Endothelial cell of umbilical vein (primary cell): ENCODE measurements around the gene PLXND1. TPM values are rescaled to one million over a fixed set of nuclear protein-coding genes. Genes with fewer than 3 reads are reported as not detected.

Experiments used
- BruUV-seq: library from RNA; stranded (reverse); fragments of 400-500 nt; replicated peaks from 2 replicates; lab custom pipeline; 2021; lab: Mats Ljungman, UMichigan
- CTCF ChIA-PET: fragments of 300-600, 350-600 bp; sonication (Branson Sonifier 250); formaldehyde crosslinking; loops from one replicate; lab custom pipeline; 2021; ENCODE audit warnings: antibody characterized with exemption, inconsistent platforms; lab: Charles Lee
- POLR2A ChIA-PET: fragments of 300-600, 350-600 bp; sonication (Branson Sonifier 250); formaldehyde crosslinking; loops from one replicate; lab custom pipeline; 2021; ENCODE audit warnings: antibody characterized with exemption, inconsistent platforms; lab: Charles Lee
- DNase-seq: peaks from one replicate; pipeline ENCODE4 v3.0.0-alpha.2; 2011; ENCODE audit warnings: low read depth, low spot score
- FAIRE-seq: peaks from 2 replicates; lab custom pipeline; 2011; peaks lifted over from hg19 to GRCh38; lab: Jason Lieb, UNC
- H2AFZ ChIP-seq: 2 replicates; pipeline ENCODE4 v1.6.0; 2012; ENCODE audit warnings: low read depth, low read length, control low read depth, inconsistent platforms
- H3K27ac ChIP-seq: 2 replicates; pipeline ENCODE4 v1.5.1; 2011; ENCODE audit warnings: low read depth, mild to moderate bottlenecking, control low read depth, low read length, moderate library complexity; ENCODE audit not compliant: insufficient read depth
- H3K27me3 ChIP-seq, 2 experiments: 2 replicates each; pipeline versions ENCODE4 v1.6.0 to v1.6.1; 2011; ENCODE audit warnings: low read length in 2 of 2, mixed read lengths in 1 of 2; ENCODE audit not compliant: control insufficient read depth in 2 of 2, insufficient read depth in 2 of 2
- H3K36me3 ChIP-seq, 2 experiments: 2 replicates in 1 of 2; 3 replicates in 1 of 2; pipeline ENCODE4 v1.5.1; 2011; ENCODE audit warnings: low read length in 2 of 2, mild to moderate bottlenecking in 1 of 2, moderate library complexity in 1 of 2; ENCODE audit not compliant: control insufficient read depth in 2 of 2, insufficient read depth in 2 of 2; ENCODE audit errors: extremely low read depth in 1 of 2
- H3K4me1 ChIP-seq: 3 replicates; pipeline ENCODE4 v1.5.1; 2011; ENCODE audit warnings: mild to moderate bottlenecking, low read length; ENCODE audit not compliant: control insufficient read depth, insufficient read depth; ENCODE audit errors: extremely low read depth
- H3K4me2 ChIP-seq: 2 replicates; pipeline ENCODE4 v1.6.1; 2011; ENCODE audit warnings: low read length, control low read depth, mixed read lengths; ENCODE audit not compliant: insufficient read depth
- H3K4me3 ChIP-seq, 3 experiments: fragments of 200-600 bp in 1 of 3; sonication (generic), shearing (Covaris generic) in 1 of 3; replicated peaks in 1 of 3; 2 replicates each; pipeline ENCODE4 v1.5.1; 2011 to 2016; ENCODE audit warnings: control low read depth in 3 of 3, low read length in 3 of 3, mild to moderate bottlenecking in 2 of 3, inconsistent platforms in 1 of 3, low read depth in 1 of 3, moderate library complexity in 1 of 3; ENCODE audit not compliant: insufficient read depth in 1 of 3
- H3K79me2 ChIP-seq: 2 replicates; pipeline ENCODE4 v1.6.0; 2012; ENCODE audit warnings: low read length, inconsistent platforms; ENCODE audit not compliant: control insufficient read depth, insufficient read depth
- H3K9ac ChIP-seq: replicated peaks from 2 replicates; pipeline ENCODE3; 2011; ENCODE audit warnings: low read length, control low read depth; ENCODE audit not compliant: insufficient read depth; ENCODE audit errors: extremely low read depth
- H3K9me1 ChIP-seq: replicated peaks from 3 replicates; pipeline ENCODE4 v1.6.0; 2011; ENCODE audit warnings: mild to moderate bottlenecking, low read length; ENCODE audit not compliant: control insufficient read depth, insufficient read depth; ENCODE audit errors: extremely low read depth
- H3K9me3 ChIP-seq: replicated peaks from 2 replicates; pipeline ENCODE4 v1.5.1; 2012; ENCODE audit warnings: low read length, inconsistent platforms; ENCODE audit not compliant: control insufficient read depth, insufficient read depth
- H4K20me1 ChIP-seq: replicated peaks from 2 replicates; pipeline ENCODE3; 2011; ENCODE audit warnings: mild to moderate bottlenecking, low read length; ENCODE audit not compliant: control insufficient read depth, insufficient read depth; ENCODE audit errors: extremely low read depth
- EZH2 ChIP-seq: IDR thresholded peaks from 2 replicates; pipeline ENCODE4 v1.6.1; 2012; ENCODE audit warnings: borderline replicate concordance, low read depth, mild to moderate bottlenecking, moderate library complexity, low read length, inconsistent platforms; ENCODE audit not compliant: severe bottlenecking
- FOS ChIP-seq: IDR thresholded peaks from 2 replicates; pipeline ENCODE4 v1.6.1; 2011; ENCODE audit warnings: mild to moderate bottlenecking, low read length, moderate library complexity, borderline replicate concordance; ENCODE audit not compliant: insufficient read depth
- GATA2 ChIP-seq: IDR thresholded peaks from 2 replicates; pipeline ENCODE4 v1.7.0; 2011; ENCODE audit warnings: low read depth, mild to moderate bottlenecking, moderate library complexity, mixed read lengths, low read length; ENCODE audit not compliant: insufficient read length, insufficient read depth
- JUN ChIP-seq: IDR thresholded peaks from 2 replicates; pipeline ENCODE4 v1.6.1; 2011; ENCODE audit warnings: borderline replicate concordance, low read depth; ENCODE audit not compliant: insufficient read length, insufficient read depth
- MYC ChIP-seq: IDR thresholded peaks from one replicate; pipeline ENCODE4 v1.6.1; 2011; ENCODE audit warnings: mild to moderate bottlenecking, low read depth, low read length
- POLR2A ChIP-seq: IDR thresholded peaks from 2 replicates; pipeline ENCODE4 v1.6.1; 2012; ENCODE audit warnings: low read depth, mild to moderate bottlenecking, control low read depth, low read length
- POLR2AphosphoS5 ChIP-seq: IDR thresholded peaks from 2 replicates; pipeline ENCODE4 v1.6.1; 2012; ENCODE audit warnings: low read depth, mild to moderate bottlenecking, control low read depth, low read length, moderate library complexity; ENCODE audit not compliant: insufficient read depth
- dilution Hi-C: fragments of 300-500 bp; cut with MboI; formaldehyde crosslinking; loops from one replicate; pipeline ENCODE4 v1.15.0; 2019; ENCODE audit warnings: low sequenced_read_pairs; ENCODE audit not compliant: extremely low pct_ligation_motif_present
- intact Hi-C: fragments of 100-400 bp; cut with micrococcal nuclease; formaldehyde crosslinking; loops from one replicate; pipeline ENCODE4 v1.10.0; 2022
- polyA plus RNA-seq, 4 experiments: library from polyadenylated mRNA; depleted of rRNA in 3 of 4; stranded (reverse) in 3 of 4; unstranded in 1 of 4; fragments of >200 nt; gene quantifications; 2 replicates each; pipeline versions ENCODE4 v1.2.1 to v1.2.3, GENCODE V29; 2011 to 2012; ENCODE audit warnings: missing spikeins in 1 of 4
- total RNA-seq: library from RNA; stranded (reverse); gene quantifications from 2 replicates; pipeline ENCODE4 v1.2.3, GENCODE V29; 2021
- TF ChIP-seq, protein P1 (sequence below), 2 donors: IDR thresholded peaks; 1 replicate in 1 of 2; 2 replicates in 1 of 2; pipeline ENCODE4 v1.5.1; 2011; ENCODE audit warnings: low read length in 2 of 2, mild to moderate bottlenecking in 2 of 2, moderate library complexity in 2 of 2, control low read depth in 1 of 2, inconsistent platforms in 1 of 2, low read depth in 1 of 2; ENCODE audit not compliant: insufficient read depth in 1 of 2; ENCODE audit errors: extremely low read depth in 1 of 2
- TF ChIP-seq, protein P2 (sequence below): IDR thresholded peaks from 2 replicates; pipeline ENCODE4 v1.6.1; 2011; ENCODE audit not compliant: insufficient read depth, insufficient read length

Gene PLXND1
- total and polyA plus RNA-seq, 2 donors (not counting 3 experiments of a cell fraction or from before 2014, with no cell fraction given), result 300 to 834 TPM

GRCh38 chr3:129655291-129655700, 48.8 kb upstream of the PLXND1 start:
- peaks cover 55% of the 10 kb centered on the region for H3K4me1 ChIP-seq
- H3K9me3 ChIP-seq, result no peaks in the 10 kb centered on the region
- intact Hi-C loops, result loop anchor here (10.0 kb wide), 1 partner anchor 140 kb away; no protein-coding TSS in a partner anchor
- no TSS peak for BruUV-seq
- FAIRE-seq (no peak), DNase-seq (no peak)
- H3K27me3 ChIP-seq, result no peaks in the 10 kb centered on the region
- no peaks in the 10 kb centered on the region for H4K20me1 ChIP-seq
- no peaks in the 10 kb centered on the region for H3K9me1 ChIP-seq
- H3K4me2 ChIP-seq, result no peak overlapping the region
- dilution Hi-C loops, result loop anchor here (25.0 kb wide), 1 partner anchor 182 kb away; no protein-coding TSS in a partner anchor
- H3K4me3 ChIP-seq, result no peak overlapping the region
- peaks cover 2% of the 10 kb centered on the region for H3K79me2 ChIP-seq
- H3K36me3 ChIP-seq, result no peaks in the 10 kb centered on the region
- CTCF ChIA-PET, result interaction anchor here (1.0 to 1.1 kb wide), 3 partner anchors 11 to 172 kb away, joined by 3 read pairs; no protein-coding TSS in a partner anchor
- TF ChIP-seq MYC (no peak), EZH2 (no peak), JUN (no peak), POLR2A (no peak), FOS (no peak), GATA2 (no peak), POLR2AphosphoS5 (no peak)
- TF ChIP-seq, protein P1, sequence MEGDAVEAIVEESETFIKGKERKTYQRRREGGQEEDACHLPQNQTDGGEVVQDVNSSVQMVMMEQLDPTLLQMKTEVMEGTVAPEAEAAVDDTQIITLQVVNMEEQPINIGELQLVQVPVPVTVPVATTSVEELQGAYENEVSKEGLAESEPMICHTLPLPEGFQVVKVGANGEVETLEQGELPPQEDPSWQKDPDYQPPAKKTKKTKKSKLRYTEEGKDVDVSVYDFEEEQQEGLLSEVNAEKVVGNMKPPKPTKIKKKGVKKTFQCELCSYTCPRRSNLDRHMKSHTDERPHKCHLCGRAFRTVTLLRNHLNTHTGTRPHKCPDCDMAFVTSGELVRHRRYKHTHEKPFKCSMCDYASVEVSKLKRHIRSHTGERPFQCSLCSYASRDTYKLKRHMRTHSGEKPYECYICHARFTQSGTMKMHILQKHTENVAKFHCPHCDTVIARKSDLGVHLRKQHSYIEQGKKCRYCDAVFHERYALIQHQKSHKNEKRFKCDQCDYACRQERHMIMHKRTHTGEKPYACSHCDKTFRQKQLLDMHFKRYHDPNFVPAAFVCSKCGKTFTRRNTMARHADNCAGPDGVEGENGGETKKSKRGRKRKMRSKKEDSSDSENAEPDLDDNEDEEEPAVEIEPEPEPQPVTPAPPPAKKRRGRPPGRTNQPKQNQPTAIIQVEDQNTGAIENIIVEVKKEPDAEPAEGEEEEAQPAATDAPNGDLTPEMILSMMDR (IDR thresholded peaks at IDR 0.05; ENCODE audit: extremely low read depth in 1 of 2, insufficient read depth in 1 of 2, low read depth in 1 of 2, low read length in 2 of 2), result no peak
- TF ChIP-seq, protein P2, sequence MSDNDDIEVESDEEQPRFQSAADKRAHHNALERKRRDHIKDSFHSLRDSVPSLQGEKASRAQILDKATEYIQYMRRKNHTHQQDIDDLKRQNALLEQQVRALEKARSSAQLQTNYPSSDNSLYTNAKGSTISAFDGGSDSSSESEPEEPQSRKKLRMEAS, result no peak
- no peak overlapping the region for H3K27ac ChIP-seq
- no peak overlapping the region for H3K9ac ChIP-seq
- H2AFZ ChIP-seq, result no peak overlapping the region
- POLR2A ChIA-PET, result no interaction called here
